Smooth muscle cell (in vitro differentiated cells): ENCODE results near the gene KCNH1. TPM values are rescaled to one million over a fixed set of nuclear protein-coding genes. Genes with fewer than 3 reads are reported as not detected.

Source experiments
- DNase-seq: peaks from one replicate; lab custom pipeline; 2025; ENCODE audit not compliant: unreplicated experiment; lab: John Stamatoyannopoulos, UW
- H2AFZ ChIP-seq: fragments of 200-600 bp; sonication (generic); 2 replicates; pipeline ENCODE4 v1.6.0; 2016; ENCODE audit warnings: antibody characterized with exemption, low read depth, mild to moderate bottlenecking
- H3F3A ChIP-seq: fragments of 200-600 bp; sonication (generic); 2 replicates; pipeline ENCODE4 v1.6.0; 2017; ENCODE audit warnings: antibody characterized with exemption, low read depth
- H3K27ac ChIP-seq: fragments of 200-600 bp; sonication (generic); 2 replicates; pipeline ENCODE4 v1.5.1; 2016; ENCODE audit warnings: low read depth, mild to moderate bottlenecking
- H3K27me3 ChIP-seq: fragments of 200-600 bp; sonication (generic); 2 replicates; pipeline ENCODE4 v1.6.1; 2016; ENCODE audit warnings: low read depth, mild to moderate bottlenecking
- H3K36me3 ChIP-seq: fragments of 200-600 bp; sonication (generic); 2 replicates; pipeline ENCODE4 v1.5.1; 2016; ENCODE audit warnings: low read depth
- H3K4me1 ChIP-seq: fragments of 200-600 bp; sonication (generic); 2 replicates; pipeline ENCODE4 v1.5.1; 2016; ENCODE audit warnings: low read depth
- H3K4me2 ChIP-seq: fragments of 200-600 bp; sonication (generic); 2 replicates; pipeline ENCODE4 v1.6.0; 2016; ENCODE audit warnings: mild to moderate bottlenecking
- H3K4me3 ChIP-seq: fragments of 200-600 bp; sonication (generic); 2 replicates; pipeline ENCODE4 v1.5.1; 2016; ENCODE audit warnings: mild to moderate bottlenecking
- H3K79me2 ChIP-seq: fragments of 200-600 bp; sonication (generic); 2 replicates; pipeline ENCODE4 v1.6.0; 2016; ENCODE audit warnings: low read depth, mild to moderate bottlenecking
- H3K9ac ChIP-seq: fragments of 200-600 bp; sonication (generic); 2 replicates; pipeline ENCODE4 v1.6.0; 2016; ENCODE audit warnings: low read depth
- H3K9me3 ChIP-seq: fragments of 200-600 bp; sonication (generic); replicated peaks from 2 replicates; pipeline ENCODE4 v1.5.1; 2016; ENCODE audit warnings: low read depth
- H4K20me1 ChIP-seq: fragments of 200-600 bp; sonication (generic); 2 replicates; pipeline ENCODE4 v1.6.0; 2016; ENCODE audit warnings: low read depth
- CTCF ChIP-seq: fragments of 200-600 bp; sonication (generic); IDR thresholded peaks from 2 replicates; pipeline ENCODE4 v1.5.1; 2017; ENCODE audit warnings: borderline replicate concordance, mild to moderate bottlenecking, antibody characterized with exemption; ENCODE audit not compliant: insufficient read depth, poor library complexity, severe bottlenecking
- WGBS: methylation state at CpG from one replicate; pipeline ENCODE4 v1.1.7; 2016; ENCODE audit warnings: low lambda C conversion rate; 5-methylcytosine and 5-hydroxymethylcytosine counted together
- polyA plus RNA-seq: library from polyadenylated mRNA; unstranded; fragments of >200 nt; fragmentation: Nextera tagmentation; extraction: Ambion mirVana; gene quantifications from 2 replicates; pipeline ENCODE4 v1.2.1, GENCODE V29; 2016
- total RNA-seq: library from RNA; depleted of rRNA; stranded (reverse); fragments of >200 nt; gene quantifications from 2 replicates; pipeline ENCODE4 v1.2.3, GENCODE V29; 2014

The KCNH1 gene
- total and polyA plus RNA-seq, 2 experiments from 2014 or later: 0.30 to 1.9 TPM

- no peak overlapping the region for H3K4me3 ChIP-seq
- H3K79me2 ChIP-seq: no peaks in the 10 kb centered on the region
- no peaks in the 10 kb centered on the region for H3K9me3 ChIP-seq
- whole genome bisulfite sequencing: 95% methylated on average over 1 of the region's 1 CpG
- no peak overlapping the region for H2AFZ ChIP-seq
- peaks cover 15% of the 10 kb centered on the region for H3K4me1 ChIP-seq
- no peak overlapping the region for H3K27ac ChIP-seq
- H3F3A ChIP-seq: no peaks in the 10 kb centered on the region
- no peak for DNase-seq
- no peak overlapping the region for H3K4me2 ChIP-seq
- no peak overlapping the region for H3K9ac ChIP-seq
- no peak for TF ChIP-seq CTCF
- no peaks in the 10 kb centered on the region for H3K36me3 ChIP-seq
- H3K27me3 ChIP-seq: no peaks in the 10 kb centered on the region
- no peaks in the 10 kb centered on the region for H4K20me1 ChIP-seq
These were observed 215.1 kb downstream of the KCNH1 start for GRCh38 chr1:210918893-210919292.

- no peak for DNase-seq
These were observed 216.3 kb downstream of the KCNH1 start for GRCh38 chr1:210917560-210918169.

GRCh38 chr1:210916548-210916947 is 217.4 kb downstream of the KCNH1 start:
- H3K4me3 ChIP-seq: no peak overlapping the region
- H3K27ac ChIP-seq: no peak overlapping the region
- H3K9me3 ChIP-seq: no peaks in the 10 kb centered on the region
- no peak for TF ChIP-seq CTCF
- no peak overlapping the region for H2AFZ ChIP-seq
- no peak overlapping the region for H3K9ac ChIP-seq
- no peaks in the 10 kb centered on the region for H3K36me3 ChIP-seq
- H3F3A ChIP-seq: no peaks in the 10 kb centered on the region
- H3K79me2 ChIP-seq: no peaks in the 10 kb centered on the region
- H3K4me2 ChIP-seq: no peak overlapping the region
- H3K27me3 ChIP-seq: peaks cover 3% of the 10 kb centered on the region
- peaks cover 15% of the 10 kb centered on the region for H3K4me1 ChIP-seq
- DNase-seq: no peak
- 94% methylated on average over 4 of the region's 4 CpGs for WGBS
- no peaks in the 10 kb centered on the region for H4K20me1 ChIP-seq

More at GRCh38 chr1:210917560-210918169, 216.3 kb downstream of the KCNH1 start:
- Histone ChIP-seq H2AFZ (no peak overlapping the region), H3K4me2 (no peak overlapping the region), H3K4me1 (peaks cover 15% of the 10 kb centered on the region), H3K4me3 (no peak overlapping the region), H3K27me3 (no peaks in the 10 kb centered on the region), H3K9me3 (no peaks in the 10 kb centered on the region), H3K79me2 (no peaks in the 10 kb centered on the region), H3K27ac (no peak overlapping the region), H3F3A (no peaks in the 10 kb centered on the region), H4K20me1 (no peaks in the 10 kb centered on the region), H3K9ac (no peak overlapping the region), H3K36me3 (no peaks in the 10 kb centered on the region)
- TF ChIP-seq CTCF: no peak
- WGBS: 71% methylated on average over 4 of the region's 4 CpGs

- Histone ChIP-seq H3K4me3 (no peak overlapping the region), H4K20me1 (no peaks in the 10 kb centered on the region), H3F3A (no peaks in the 10 kb centered on the region), H3K4me1 (peaks cover 15% of the 10 kb centered on the region), H3K9me3 (no peaks in the 10 kb centered on the region), H2AFZ (no peak overlapping the region), H3K27ac (no peak overlapping the region), H3K79me2 (no peaks in the 10 kb centered on the region), H3K36me3 (no peaks in the 10 kb centered on the region), H3K9ac (no peak overlapping the region), H3K4me2 (no peak overlapping the region), H3K27me3 (peaks cover 3% of the 10 kb centered on the region)
- TF ChIP-seq CTCF: no peak
- no peak for DNase-seq
- 92% methylated on average over 6 of the region's 6 CpGs for WGBS
These were observed 217.9 kb downstream of the KCNH1 start for GRCh38 chr1:210915890-210916507.
